K562 (cell line): ENCODE results near the gene AKIRIN1. TPM values are rescaled to one million over a fixed set of nuclear protein-coding genes. Genes with fewer than 3 reads are reported as not detected.

Experiments
- CBX5 ChIP-seq: IDR thresholded peaks from 2 replicates; pipeline ENCODE4 v1.6.1; 2014; ENCODE audit warnings: low read depth, borderline replicate concordance
- HNRNPH1 ChIP-seq: fragments of 200-400 bp; formaldehyde crosslinking; optimal IDR thresholded peaks from 2 replicates; pipeline ENCODE3; 2017; ENCODE audit warnings: low read depth, mild to moderate bottlenecking, low read length, moderate library complexity
- LEF1 ChIP-seq: fragments of 450-650 bp; IDR thresholded peaks from 2 replicates; pipeline ENCODE4 v1.6.1; 2016; ENCODE audit warnings: mild to moderate bottlenecking
- NR2F6 ChIP-seq: fragments of 450-650 bp; formaldehyde crosslinking; IDR thresholded peaks from 2 replicates; pipeline ENCODE4 v1.4.0; 2020; ENCODE audit warnings: mild to moderate bottlenecking
- POLR3A ChIP-seq: IDR thresholded peaks from 2 replicates; pipeline ENCODE4 v1.6.1; 2011; ENCODE audit warnings: borderline replicate concordance, mild to moderate bottlenecking, moderate library complexity; ENCODE audit not compliant: insufficient read length, insufficient read depth; ENCODE audit errors: extremely low read depth
- SIRT6 ChIP-seq: IDR thresholded peaks from one replicate; pipeline ENCODE4 v1.6.1; 2012; ENCODE audit warnings: low read depth, mild to moderate bottlenecking, control low read depth, inconsistent platforms, low read length, moderate library complexity
- ZNF224 ChIP-seq: sonication (generic); formaldehyde crosslinking; IDR thresholded peaks from 2 replicates; pipeline ENCODE4 v1.8.0; 2022; ENCODE audit warnings: mild to moderate bottlenecking, missing genetic modification reagents
- ZNF280A ChIP-seq: fragments of 450-650 bp; IDR thresholded peaks from 2 replicates; pipeline ENCODE4 v1.6.1; 2018; ENCODE audit warnings: mild to moderate bottlenecking, low read depth; ENCODE audit not compliant: partially characterized antibody
- ZNF280B ChIP-seq: fragments of 250-450 bp; sonication (Bioruptor Pico); IDR thresholded peaks from 2 replicates; pipeline ENCODE4 v1.5.1; 2021; ENCODE audit warnings: mild to moderate bottlenecking
- ZNF318 ChIP-seq, 2 experiments: fragments of 450-650 bp; IDR thresholded peaks; 2 replicates each; pipeline ENCODE4 v1.6.1; 2016; ENCODE audit warnings: mild to moderate bottlenecking in 2 of 2, borderline replicate concordance in 1 of 2, low read depth in 1 of 2, moderate library complexity in 1 of 2
- ZNF512 ChIP-seq: IDR thresholded peaks from 2 replicates; pipeline ENCODE4 v1.6.1; 2016; ENCODE audit warnings: missing genetic modification characterization, missing compliant biosample characterization
- polyA plus RNA-seq, 8 experiments: library from polyadenylated mRNA; depleted of rRNA in 4 of 8; stranded (reverse) in 5 of 8; unstranded in 3 of 8; fragments of >200 nt; fragmentation: Nextera tagmentation in 2 of 8; fragmentation: Illumina TruSeq in 1 of 8; extraction: Ambion mirVana in 2 of 8; extraction: Trizol in 1 of 8; gene quantifications; 2 replicates each; pipeline versions ENCODE4 v1.2.1 to v1.2.3, GENCODE V29; 2011 to 2014; ENCODE audit warnings: inconsistent platforms in 1 of 8, missing spikeins in 1 of 8
- total RNA-seq, 7 experiments: library from RNA; depleted of rRNA in 6 of 7; stranded (reverse); fragments of >200 nt in 6 of 7; fragmentation: Illumina TruSeq in 2 of 7; extraction: Trizol in 2 of 7; gene quantifications; 2 replicates each; pipeline versions ENCODE4 v1.2.1 to v1.2.3, GENCODE V29; 2011 to 2021; ENCODE audit warnings: low replicate concordance in 1 of 7

Gene AKIRIN1
- total and polyA plus RNA-seq, 9 of the 15 experiments (the other 6 are each of a cell fraction or from before 2014, with no cell fraction given), result 11.5 to 139 (median 83.4) TPM

- TF ChIP-seq NR2F6 (CRISPR knock-in tag) (no peak), LEF1 (no peak), ZNF280B (CRISPR knock-in tag) (no peak), ZNF224 (CRISPR knock-in tag) (no peak), HNRNPH1 (no peak), ZNF280A (no peak), POLR3A (no peak), ZNF318 (IDR thresholded peaks at IDR 0.05; ENCODE audit: borderline replicate concordance in 1 of 2, low read depth in 1 of 2) (no peak), SIRT6 (no peak), CBX5 (no peak), ZNF512 (tag) (no peak)
These were observed 10.7 kb downstream of the AKIRIN1 start (continued) for GRCh38 chr1:39001516-39002421.
